Measurements from ENCODE around the gene UNC5A. TPM values are rescaled to one million over a fixed set of nuclear protein-coding genes. Genes with fewer than 3 reads are reported as not detected.
A peak's percentile ranks its signal among the peaks of the same experiment; 100 is the strongest.

The UNC5A gene
- total RNA-seq, 1 experiment from 2014 or later: 3.1 TPM

DNA sequence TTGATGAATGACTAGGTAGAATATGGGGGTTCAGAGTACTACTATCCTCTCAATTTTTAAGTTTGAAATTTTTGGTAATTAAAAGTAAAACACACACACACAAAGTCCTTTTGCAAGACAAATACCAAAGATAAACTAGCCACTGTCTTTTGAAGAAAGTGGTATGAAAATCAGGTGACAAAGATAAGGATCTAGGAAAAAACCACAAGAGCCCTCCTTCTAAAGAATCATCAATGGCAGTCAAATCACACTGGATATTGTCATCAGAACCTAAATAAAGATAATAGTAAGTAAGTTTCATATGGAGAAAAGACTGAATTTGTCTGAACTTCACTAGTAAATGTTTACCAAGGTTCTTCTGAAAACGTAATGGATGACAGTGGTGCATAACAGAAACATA, 119.3 kb downstream of the UNC5A start:
- CTCF ChIA-PET: no interaction called here

More for the DNA sequence above, 119.3 kb downstream of the UNC5A start:
- POLR2A ChIA-PET (ENCODE audit: unreplicated experiment): no interaction called here
- no peak overlapping the region for H3K4me2 ChIP-seq
- no peak overlapping the region for H2AFZ ChIP-seq
- H4K20me1 ChIP-seq (ENCODE audit: insufficient read depth): no peaks in the 10 kb centered on the region
- H3K27ac ChIP-seq: no peak overlapping the region
- BruUV-seq (replicated peaks): no TSS peak
- no peaks in the 10 kb centered on the region for H3K9me3 ChIP-seq (ENCODE audit: insufficient read depth, low read depth)
- peaks cover 7% of the 10 kb centered on the region; the same call in 1 of the 2 replicates for H3K36me3 ChIP-seq (ENCODE audit: low read depth)
- H3F3A ChIP-seq (ENCODE audit: insufficient read depth, low read depth): peaks cover 16% of the 10 kb centered on the region; the same call in 1 of the 2 replicates
- intact Hi-C loops (cut with micrococcal nuclease; ENCODE audit: unreplicated experiment): no loop called here
- no peak overlapping the region for H3K4me3 ChIP-seq
- DNase-seq: peak in 1 of 2 experiments; percentile 15
- 0 out of 2 replicates have a peak, but pooled peaks cover 4% of the 10 kb centered on the region for H3K79me2 ChIP-seq (ENCODE audit: low read depth)
- H3K4me1 ChIP-seq (replicated peaks; ENCODE audit: insufficient read depth): peaks cover 13% of the 10 kb centered on the region
- TF ChIP-seq, protein P1, sequence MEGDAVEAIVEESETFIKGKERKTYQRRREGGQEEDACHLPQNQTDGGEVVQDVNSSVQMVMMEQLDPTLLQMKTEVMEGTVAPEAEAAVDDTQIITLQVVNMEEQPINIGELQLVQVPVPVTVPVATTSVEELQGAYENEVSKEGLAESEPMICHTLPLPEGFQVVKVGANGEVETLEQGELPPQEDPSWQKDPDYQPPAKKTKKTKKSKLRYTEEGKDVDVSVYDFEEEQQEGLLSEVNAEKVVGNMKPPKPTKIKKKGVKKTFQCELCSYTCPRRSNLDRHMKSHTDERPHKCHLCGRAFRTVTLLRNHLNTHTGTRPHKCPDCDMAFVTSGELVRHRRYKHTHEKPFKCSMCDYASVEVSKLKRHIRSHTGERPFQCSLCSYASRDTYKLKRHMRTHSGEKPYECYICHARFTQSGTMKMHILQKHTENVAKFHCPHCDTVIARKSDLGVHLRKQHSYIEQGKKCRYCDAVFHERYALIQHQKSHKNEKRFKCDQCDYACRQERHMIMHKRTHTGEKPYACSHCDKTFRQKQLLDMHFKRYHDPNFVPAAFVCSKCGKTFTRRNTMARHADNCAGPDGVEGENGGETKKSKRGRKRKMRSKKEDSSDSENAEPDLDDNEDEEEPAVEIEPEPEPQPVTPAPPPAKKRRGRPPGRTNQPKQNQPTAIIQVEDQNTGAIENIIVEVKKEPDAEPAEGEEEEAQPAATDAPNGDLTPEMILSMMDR (conservative IDR thresholded peaks at IDR 0.05): no peak
- TF ChIP-seq EZH2 (IDR thresholded peaks at IDR 0.05; ENCODE audit: low read depth): no peak
- H3K9me2 ChIP-seq (ENCODE audit: insufficient read depth): no peaks in the 10 kb centered on the region
- H3K27me3 ChIP-seq (ENCODE audit: insufficient read depth, low read depth): no peaks in the 10 kb centered on the region

Other genes starting within 250 kb of the UNC5A start
- gene GPRIN1, start 200.4 kb upstream of the UNC5A start, total RNA-seq (2021): 7.2 and 11.0 TPM in 2 replicates
- not detected in 2 replicates for gene SNCB, start 180.0 kb upstream of the UNC5A start, total RNA-seq (2021)
- gene EIF4E1B, start 179.9 kb upstream of the UNC5A start, total RNA-seq (2021): not detected in 2 replicates
- gene TSPAN17, start 163.1 kb upstream of the UNC5A start, total RNA-seq (2021): 81.1 and 82.1 TPM in 2 replicates
- gene HK3, start 88.8 kb downstream of the UNC5A start, total RNA-seq (2021): not detected in 2 replicates
- gene UIMC1, start 196.2 kb downstream of the UNC5A start, total RNA-seq (2021): 48.3 and 59.5 TPM in 2 replicates
- 23.8 and 26.0 TPM in 2 replicates for gene ZNF346, start 212.1 kb downstream of the UNC5A start, total RNA-seq (2021)

Data from PC-9 (cell line).